ENCODE results near the gene SNX22.

DNA sequence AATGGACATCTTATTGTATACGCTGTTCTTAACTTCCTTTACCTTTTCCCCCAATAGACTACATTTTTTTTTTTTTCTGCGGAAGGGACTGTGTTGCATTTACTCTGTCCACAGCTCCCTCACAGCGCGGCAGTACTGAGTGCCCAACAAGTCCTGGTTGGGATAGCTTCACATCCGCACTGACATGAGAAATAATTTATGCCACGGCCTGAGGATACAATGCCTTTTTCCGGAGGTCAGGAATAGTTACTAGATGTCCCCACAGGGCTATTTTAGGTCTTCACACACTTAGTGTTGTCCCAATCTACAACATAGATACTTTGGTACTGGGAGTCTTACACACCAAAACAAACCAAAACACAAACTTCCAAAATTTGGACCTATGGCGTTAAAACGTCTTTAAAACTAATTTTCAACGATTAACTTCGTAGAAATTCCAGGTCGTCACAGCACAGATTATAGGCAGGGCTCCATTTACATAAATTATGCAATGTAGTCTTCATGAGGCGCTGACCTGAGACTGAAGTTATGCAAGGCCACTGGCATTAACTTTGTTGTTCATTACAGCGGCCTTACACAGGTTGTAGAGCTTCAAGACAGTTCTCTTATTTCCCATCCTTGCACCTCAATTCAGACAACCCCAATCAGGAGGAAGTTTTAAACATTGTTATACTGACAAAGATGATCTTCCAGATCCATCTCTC, 12.3 kb downstream of the SNX22 start:
- TF ChIP-seq, protein P1, sequence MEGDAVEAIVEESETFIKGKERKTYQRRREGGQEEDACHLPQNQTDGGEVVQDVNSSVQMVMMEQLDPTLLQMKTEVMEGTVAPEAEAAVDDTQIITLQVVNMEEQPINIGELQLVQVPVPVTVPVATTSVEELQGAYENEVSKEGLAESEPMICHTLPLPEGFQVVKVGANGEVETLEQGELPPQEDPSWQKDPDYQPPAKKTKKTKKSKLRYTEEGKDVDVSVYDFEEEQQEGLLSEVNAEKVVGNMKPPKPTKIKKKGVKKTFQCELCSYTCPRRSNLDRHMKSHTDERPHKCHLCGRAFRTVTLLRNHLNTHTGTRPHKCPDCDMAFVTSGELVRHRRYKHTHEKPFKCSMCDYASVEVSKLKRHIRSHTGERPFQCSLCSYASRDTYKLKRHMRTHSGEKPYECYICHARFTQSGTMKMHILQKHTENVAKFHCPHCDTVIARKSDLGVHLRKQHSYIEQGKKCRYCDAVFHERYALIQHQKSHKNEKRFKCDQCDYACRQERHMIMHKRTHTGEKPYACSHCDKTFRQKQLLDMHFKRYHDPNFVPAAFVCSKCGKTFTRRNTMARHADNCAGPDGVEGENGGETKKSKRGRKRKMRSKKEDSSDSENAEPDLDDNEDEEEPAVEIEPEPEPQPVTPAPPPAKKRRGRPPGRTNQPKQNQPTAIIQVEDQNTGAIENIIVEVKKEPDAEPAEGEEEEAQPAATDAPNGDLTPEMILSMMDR (IDR thresholded peaks at IDR 0.05; ENCODE audit: low read length): no peak
- TF ChIP-seq EZH2 (IDR thresholded peaks at IDR 0.05; ENCODE audit: borderline replicate concordance, low read length): no peak
